ENCODE data around the gene GRXCR2. TPM values are rescaled to one million over a fixed set of nuclear protein-coding genes. Genes with fewer than 3 reads are reported as not detected.
"Not testable (repeated sequence)": the region's sequence is repeated elsewhere in the genome, so short reads cannot be mapped to it uniquely, and the experiment has no call there.

GRXCR2 gene
- total RNA-seq, 1 donor from 2014 or later: not detected

DNA sequence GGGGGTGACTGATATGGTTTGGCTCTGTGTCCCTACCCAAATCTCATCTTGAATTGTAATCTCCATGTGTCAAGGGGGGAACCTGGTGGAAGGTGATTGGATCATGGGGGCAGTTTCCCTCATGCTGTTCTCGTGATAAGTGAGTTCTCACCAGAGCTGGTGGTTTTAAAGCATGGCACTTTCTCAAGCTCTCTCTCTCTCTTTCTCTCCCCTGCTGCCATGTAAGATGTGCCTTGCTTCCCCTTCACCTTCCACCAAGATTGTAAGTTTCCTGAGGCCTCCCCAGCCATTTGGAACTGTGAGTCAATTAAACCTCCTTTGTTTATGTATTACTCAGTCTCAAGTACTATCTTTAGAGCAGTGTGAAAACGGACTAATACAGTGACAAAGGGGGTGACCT, 8.4 kb downstream of the GRXCR2 start:
- H3K4me1 Mint-ChIP-seq (ENCODE audit: low read depth); H3K4me3 Mint-ChIP-seq; H3K27ac Mint-ChIP-seq; DNase-seq (ENCODE audit: low spot score); intact Hi-C loops (cut with micrococcal nuclease); H3K9me3 Mint-ChIP-seq; H3K36me3 Mint-ChIP-seq (ENCODE audit: low read depth): not testable (repeated sequence)
- H3K27me3 Mint-ChIP-seq (ENCODE audit: insufficient read depth): peaks cover 11% of the 10 kb centered on the region

GRCh38 chr5:145863003-145863402, 9.8 kb downstream of the GRXCR2 start:
- no peaks in the 10 kb centered on the region for H3K4me1 Mint-ChIP-seq (ENCODE audit: low read depth)
- no peak overlapping the region for H3K4me3 Mint-ChIP-seq
- no peak overlapping the region for H3K27ac Mint-ChIP-seq
- H3K36me3 Mint-ChIP-seq (ENCODE audit: low read depth): no peaks in the 10 kb centered on the region
- H3K9me3 Mint-ChIP-seq: no peaks in the 10 kb centered on the region
- intact Hi-C loops (cut with micrococcal nuclease): no loop called here
- no peak for DNase-seq (ENCODE audit: low spot score)
- peaks cover 11% of the 10 kb centered on the region for H3K27me3 Mint-ChIP-seq (ENCODE audit: insufficient read depth)

GRCh38 chr5:145859897-145860296, 12.9 kb downstream of the GRXCR2 start:
- no peak for DNase-seq (ENCODE audit: low spot score)
- intact Hi-C loops (cut with micrococcal nuclease): no loop called here
- Mint-ChIP-seq H3K4me1 (ENCODE audit: low read depth) (no peaks in the 10 kb centered on the region), H3K27ac (no peak overlapping the region), H3K4me3 (no peak overlapping the region), H3K9me3 (no peaks in the 10 kb centered on the region), H3K27me3 (ENCODE audit: insufficient read depth) (peaks cover 18% of the 10 kb centered on the region), H3K36me3 (ENCODE audit: low read depth) (no peaks in the 10 kb centered on the region)

- DNase-seq (ENCODE audit: low spot score): no peak
- no peaks in the 10 kb centered on the region for H3K4me1 Mint-ChIP-seq (ENCODE audit: low read depth)
- H3K9me3 Mint-ChIP-seq: no peaks in the 10 kb centered on the region
- peaks cover 16% of the 10 kb centered on the region for H3K27me3 Mint-ChIP-seq (ENCODE audit: insufficient read depth)
- no peak overlapping the region for H3K4me3 Mint-ChIP-seq
- H3K36me3 Mint-ChIP-seq (ENCODE audit: low read depth): no peaks in the 10 kb centered on the region
- intact Hi-C loops (cut with micrococcal nuclease): no loop called here
- no peak overlapping the region for H3K27ac Mint-ChIP-seq
These were observed 13.4 kb downstream of the GRXCR2 start for GRCh38 chr5:145859453-145859852.

DNA sequence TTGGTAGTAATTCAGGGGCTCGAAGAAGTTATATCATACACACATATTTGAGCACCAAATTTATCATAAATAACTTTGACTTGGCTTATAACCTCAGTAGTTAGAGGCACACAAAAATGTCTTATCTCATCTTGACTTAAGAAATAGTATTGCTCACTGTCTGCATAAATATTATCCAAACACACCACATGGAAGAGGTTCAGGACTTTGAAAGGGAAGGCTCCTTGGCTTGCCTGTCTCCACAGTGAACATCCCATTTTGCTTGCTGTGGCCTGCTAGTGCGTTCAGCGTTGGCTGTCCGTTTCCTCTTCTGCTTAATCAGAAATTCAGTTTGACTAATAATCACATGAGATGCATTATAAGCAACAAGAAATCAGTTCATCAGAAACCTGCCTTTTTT, 13.9 kb downstream of the GRXCR2 start:
- Mint-ChIP-seq H3K4me3 (no peak overlapping the region), H3K9me3 (no peaks in the 10 kb centered on the region), H3K27ac (no peak overlapping the region), H3K36me3 (ENCODE audit: low read depth) (no peaks in the 10 kb centered on the region), H3K27me3 (ENCODE audit: insufficient read depth) (peaks cover 18% of the 10 kb centered on the region), H3K4me1 (ENCODE audit: low read depth) (no peaks in the 10 kb centered on the region)
- DNase-seq (ENCODE audit: low spot score): no peak
- intact Hi-C loops (cut with micrococcal nuclease): no loop called here

GRCh38 chr5:145856285-145856818, 16.5 kb downstream of the GRXCR2 start:
- no peaks in the 10 kb centered on the region for H3K4me1 Mint-ChIP-seq (ENCODE audit: low read depth)
- H3K9me3 Mint-ChIP-seq: no peaks in the 10 kb centered on the region
- no peak overlapping the region for H3K27ac Mint-ChIP-seq
- DNase-seq (ENCODE audit: low spot score): no peak
- no peaks in the 10 kb centered on the region for H3K36me3 Mint-ChIP-seq (ENCODE audit: low read depth)
- no peak overlapping the region for H3K4me3 Mint-ChIP-seq
- peaks cover 17% of the 10 kb centered on the region for H3K27me3 Mint-ChIP-seq (ENCODE audit: insufficient read depth)
- intact Hi-C loops (cut with micrococcal nuclease): no loop called here

DNA sequence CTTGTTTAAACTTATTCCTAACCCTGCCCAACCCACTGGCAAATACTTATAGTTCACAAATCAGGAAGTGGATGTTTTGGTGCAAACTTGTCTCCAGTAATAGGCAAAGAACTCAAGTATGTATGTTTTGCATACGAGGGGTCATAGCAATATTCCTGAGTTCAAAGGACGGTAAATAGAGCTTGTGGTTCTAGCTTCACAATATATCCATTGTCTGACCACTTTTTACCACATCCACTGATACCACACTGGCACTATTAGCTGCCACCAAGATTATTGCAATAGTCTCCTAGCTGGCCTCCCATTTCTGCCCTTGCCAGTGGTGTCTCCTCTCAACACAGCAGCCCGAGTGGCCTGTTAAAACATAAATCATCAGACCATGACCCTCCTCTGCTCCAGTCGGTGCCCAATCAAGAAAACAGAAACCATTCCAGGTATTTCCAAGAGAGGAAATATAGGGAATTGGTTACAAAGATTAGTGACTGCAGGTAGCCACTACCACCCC, 17.0 kb downstream of the GRXCR2 start:
- H3K9me3 Mint-ChIP-seq: no peaks in the 10 kb centered on the region
- H3K36me3 Mint-ChIP-seq (ENCODE audit: low read depth): no peaks in the 10 kb centered on the region
- no peaks in the 10 kb centered on the region for H3K4me1 Mint-ChIP-seq (ENCODE audit: low read depth)
- H3K27ac Mint-ChIP-seq: no peak overlapping the region
- DNase-seq (ENCODE audit: low spot score): no peak
- intact Hi-C loops (cut with micrococcal nuclease): no loop called here
- H3K27me3 Mint-ChIP-seq (ENCODE audit: insufficient read depth): peaks cover 13% of the 10 kb centered on the region
- no peak overlapping the region for H3K4me3 Mint-ChIP-seq

DNA sequence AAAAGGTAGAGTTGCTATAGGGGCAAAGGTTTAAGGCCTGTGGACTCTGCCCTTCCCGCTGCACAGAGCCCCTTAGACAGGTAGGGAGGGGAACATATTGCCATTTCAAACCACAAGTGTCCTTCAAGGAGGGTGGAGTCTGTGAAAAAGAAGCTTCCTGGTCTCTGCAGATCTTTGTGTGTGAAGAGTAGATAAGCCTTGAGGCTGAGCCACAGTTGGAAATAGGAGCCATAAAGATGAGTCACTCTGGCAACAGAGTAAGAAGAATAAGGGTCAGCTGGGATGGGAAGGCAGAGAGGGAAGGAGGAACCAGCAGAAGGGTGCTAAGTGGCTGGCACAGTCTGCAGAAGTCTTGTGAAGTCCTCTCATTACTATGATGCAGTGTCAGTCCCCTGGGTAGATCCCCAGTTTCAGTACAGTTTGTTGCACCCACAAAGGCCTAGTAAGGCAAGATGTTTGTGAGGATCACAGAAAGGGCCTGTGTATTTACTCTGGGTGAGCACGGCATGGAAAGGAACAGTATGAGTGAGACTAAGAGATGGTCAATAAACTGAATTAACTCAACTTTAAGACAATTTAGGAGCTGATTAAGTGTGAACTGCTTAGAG, 18.1 kb downstream of the GRXCR2 start:
- Mint-ChIP-seq H3K4me1 (ENCODE audit: low read depth) (no peaks in the 10 kb centered on the region), H3K9me3 (no peaks in the 10 kb centered on the region), H3K27me3 (ENCODE audit: insufficient read depth) (peaks cover 12% of the 10 kb centered on the region), H3K4me3 (no peak overlapping the region), H3K36me3 (ENCODE audit: low read depth) (no peaks in the 10 kb centered on the region), H3K27ac (no peak overlapping the region)
- intact Hi-C loops (cut with micrococcal nuclease): no loop called here
- no peak for DNase-seq (ENCODE audit: low spot score)

- peaks cover 12% of the 10 kb centered on the region for H3K27me3 Mint-ChIP-seq (ENCODE audit: insufficient read depth)
- H3K9me3 Mint-ChIP-seq: no peaks in the 10 kb centered on the region
- intact Hi-C loops (cut with micrococcal nuclease): no loop called here
- H3K27ac Mint-ChIP-seq: no peak overlapping the region
- H3K4me3 Mint-ChIP-seq: no peak overlapping the region
- no peak for DNase-seq (ENCODE audit: low spot score)
- H3K4me1 Mint-ChIP-seq (ENCODE audit: low read depth): no peaks in the 10 kb centered on the region
- no peaks in the 10 kb centered on the region for H3K36me3 Mint-ChIP-seq (ENCODE audit: low read depth)
These were observed 18.9 kb downstream of the GRXCR2 start for GRCh38 chr5:145853781-145854376.

DNA sequence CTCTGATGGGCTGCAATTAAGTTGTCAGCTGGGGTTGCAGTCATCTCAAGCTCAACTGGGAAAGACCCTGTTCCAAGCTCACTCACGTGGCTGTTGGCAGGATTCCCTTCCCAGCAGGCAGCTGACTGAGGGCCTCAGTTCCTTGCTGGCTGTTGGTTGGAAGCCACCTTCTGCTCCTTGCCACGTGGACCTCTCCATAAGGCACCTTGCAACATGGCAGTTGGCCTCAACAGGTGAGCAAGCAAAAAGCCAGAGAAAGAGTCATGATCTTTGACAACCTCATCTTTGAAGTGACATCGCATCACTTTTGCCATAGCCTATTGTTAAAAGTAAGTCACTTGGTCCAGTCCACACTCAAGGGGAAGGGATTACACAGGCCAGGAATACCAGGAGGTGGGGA, 19.8 kb downstream of the GRXCR2 start:
- Mint-ChIP-seq H3K4me3 (no peak overlapping the region), H3K27me3 (ENCODE audit: insufficient read depth) (peaks cover 16% of the 10 kb centered on the region), H3K36me3 (ENCODE audit: low read depth) (no peaks in the 10 kb centered on the region), H3K4me1 (ENCODE audit: low read depth) (no peaks in the 10 kb centered on the region), H3K9me3 (no peaks in the 10 kb centered on the region), H3K27ac (no peak overlapping the region)
- DNase-seq (ENCODE audit: low spot score): no peak
- intact Hi-C loops (cut with micrococcal nuclease): no loop called here

- no peak overlapping the region for H3K27ac Mint-ChIP-seq
These were observed 24.0 kb downstream of the GRXCR2 start for GRCh38 chr5:145848854-145849253.

GRCh38 chr5:145847499-145848497, 25.0 kb downstream of the GRXCR2 start:
- intact Hi-C loops (cut with micrococcal nuclease): no loop called here
- no peaks in the 10 kb centered on the region for H3K9me3 Mint-ChIP-seq
- no peak overlapping the region for H3K27ac Mint-ChIP-seq
- H3K27me3 Mint-ChIP-seq (ENCODE audit: insufficient read depth): peaks cover 7% of the 10 kb centered on the region
- DNase-seq (ENCODE audit: low spot score): no peak
- no peak overlapping the region for H3K4me3 Mint-ChIP-seq
- no peaks in the 10 kb centered on the region for H3K4me1 Mint-ChIP-seq (ENCODE audit: low read depth)
- no peaks in the 10 kb centered on the region for H3K36me3 Mint-ChIP-seq (ENCODE audit: low read depth)

More at GRCh38 chr5:145848854-145849253, 24.0 kb downstream of the GRXCR2 start:
- H3K4me3 Mint-ChIP-seq: no peak overlapping the region
- H3K4me1 Mint-ChIP-seq (ENCODE audit: low read depth): no peaks in the 10 kb centered on the region
- H3K36me3 Mint-ChIP-seq (ENCODE audit: low read depth): no peaks in the 10 kb centered on the region
- peaks cover 7% of the 10 kb centered on the region for H3K27me3 Mint-ChIP-seq (ENCODE audit: insufficient read depth)
- DNase-seq (ENCODE audit: low spot score): no peak
- H3K9me3 Mint-ChIP-seq: no peaks in the 10 kb centered on the region
- intact Hi-C loops (cut with micrococcal nuclease): no loop called here

- intact Hi-C loops (cut with micrococcal nuclease): no loop called here
- H3K9me3 Mint-ChIP-seq: no peaks in the 10 kb centered on the region
These were observed 26.7 kb downstream of the GRXCR2 start for GRCh38 chr5:145846081-145846480.

More at GRCh38 chr5:145846081-145846480, 26.7 kb downstream of the GRXCR2 start:
- Mint-ChIP-seq H3K4me3 (no peak overlapping the region), H3K27me3 (ENCODE audit: insufficient read depth) (peaks cover 8% of the 10 kb centered on the region), H3K4me1 (ENCODE audit: low read depth) (no peaks in the 10 kb centered on the region), H3K27ac (no peak overlapping the region), H3K36me3 (ENCODE audit: low read depth) (no peaks in the 10 kb centered on the region)
- no peak for DNase-seq (ENCODE audit: low spot score)
